WTC11 (cell line): ENCODE measurements around the gene TMEM225B. TPM values are rescaled to one million over a fixed set of nuclear protein-coding genes. Genes with fewer than 3 reads are reported as not detected.

Experiments used
- ATAC-seq: fragments of 200-7000 bp; cut with Tn5 transposase; 2 replicates; pipeline ENCODE4 v1.10.0; 2021; ENCODE audit warnings: mild to moderate bottlenecking, moderate library complexity
- CTCF ChIA-PET: fragments of 300-600 bp; sonication (Branson Sonifier 250); formaldehyde crosslinking; loops from one replicate; lab custom pipeline; 2021; ENCODE audit warnings: antibody characterized with exemption; lab: Charles Lee
- POLR2A ChIA-PET: fragments of 350-600 bp; sonication (Branson Sonifier 250); formaldehyde crosslinking; loops from one replicate; lab custom pipeline; 2021; ENCODE audit warnings: antibody characterized with exemption; lab: Charles Lee
- DNase-seq: peaks from one replicate; pipeline ENCODE4 v3.0.0; 2021; ENCODE audit warnings: low spot score
- H3K27ac Mint-ChIP-seq: 2 replicates; pipeline ENCODE4 v1.8.0; 2021; ENCODE audit warnings: mixed read lengths
- H3K27me3 Mint-ChIP-seq: 2 replicates; pipeline ENCODE4 v1.8.0; 2021; ENCODE audit warnings: low read depth, mild to moderate bottlenecking, moderate library complexity, mixed read lengths
- H3K36me3 Mint-ChIP-seq: 2 replicates; pipeline ENCODE4 v1.8.0; 2021; ENCODE audit warnings: mixed read lengths
- H3K4me1 Mint-ChIP-seq: 2 replicates; pipeline ENCODE4 v1.8.0; 2022; ENCODE audit warnings: mixed read lengths
- H3K4me3 Mint-ChIP-seq: 2 replicates; pipeline ENCODE4 v1.8.0; 2021; ENCODE audit warnings: mild to moderate bottlenecking, moderate library complexity, mixed read lengths
- H3K9me3 Mint-ChIP-seq: 2 replicates; pipeline ENCODE4 v1.8.0; 2021; ENCODE audit warnings: mixed read lengths
- ARID4B ChIP-seq: sonication (generic); formaldehyde crosslinking; IDR thresholded peaks from 2 replicates; pipeline ENCODE4 v1.8.0; 2023; ENCODE audit warnings: missing genetic modification reagents, mild to moderate bottlenecking, borderline replicate concordance
- CDX4 ChIP-seq: fragments of 250-450 bp; sonication (Bioruptor Pico); IDR thresholded peaks from 2 replicates; pipeline ENCODE4 v1.9.0; 2021; ENCODE audit warnings: moderate library complexity, mild to moderate bottlenecking, inconsistent platforms, borderline replicate concordance
- CREM ChIP-seq: sonication (generic); formaldehyde crosslinking; IDR thresholded peaks from 2 replicates; pipeline ENCODE4 v1.8.1; 2022; ENCODE audit warnings: mild to moderate bottlenecking, missing genetic modification reagents, moderate library complexity
- E2F4 ChIP-seq: sonication (generic); formaldehyde crosslinking; IDR thresholded peaks from 2 replicates; pipeline ENCODE4 v1.8.1; 2022; ENCODE audit warnings: low read depth, mild to moderate bottlenecking, moderate library complexity, missing genetic modification reagents, borderline replicate concordance
- FOXP1 ChIP-seq: sonication (generic); formaldehyde crosslinking; IDR thresholded peaks from 2 replicates; pipeline ENCODE4 v1.8.0; 2022; ENCODE audit warnings: missing genetic modification reagents, mild to moderate bottlenecking, moderate library complexity, borderline replicate concordance
- NFATC4 ChIP-seq: fragments of 250-450 bp; sonication (Bioruptor Pico); IDR thresholded peaks from 2 replicates; pipeline ENCODE4 v1.9.0; 2021; ENCODE audit warnings: mild to moderate bottlenecking
- NFE2L1 ChIP-seq: sonication (generic); formaldehyde crosslinking; IDR thresholded peaks from 2 replicates; pipeline ENCODE4 v1.8.1; 2023; ENCODE audit warnings: missing genetic modification reagents
- NR2C2 ChIP-seq: sonication (generic); formaldehyde crosslinking; IDR thresholded peaks from 2 replicates; pipeline ENCODE4 v1.8.0; 2022; ENCODE audit warnings: mild to moderate bottlenecking, missing genetic modification reagents
- PREB ChIP-seq: sonication (generic); formaldehyde crosslinking; IDR thresholded peaks from 2 replicates; pipeline ENCODE4 v1.8.1; 2022; ENCODE audit warnings: mild to moderate bottlenecking, missing genetic modification reagents, moderate library complexity, borderline replicate concordance
- TEAD1 ChIP-seq: sonication (generic); formaldehyde crosslinking; IDR thresholded peaks from 2 replicates; pipeline ENCODE4 v1.8.0; 2022; ENCODE audit warnings: mild to moderate bottlenecking, missing genetic modification reagents
- TEAD4 ChIP-seq: sonication (generic); formaldehyde crosslinking; IDR thresholded peaks from 2 replicates; pipeline ENCODE4 v1.8.0; 2022; ENCODE audit warnings: mild to moderate bottlenecking, missing genetic modification reagents
- TP53 ChIP-seq: sonication (generic); formaldehyde crosslinking; IDR thresholded peaks from 2 replicates; pipeline ENCODE4 v1.8.1; 2023; ENCODE audit warnings: mild to moderate bottlenecking, missing genetic modification reagents
- ZBTB21 ChIP-seq: sonication (generic); formaldehyde crosslinking; IDR thresholded peaks from 2 replicates; pipeline ENCODE4 v1.8.1; 2023; ENCODE audit warnings: mild to moderate bottlenecking, missing genetic modification reagents, borderline replicate concordance
- ZNF219 ChIP-seq: sonication (generic); formaldehyde crosslinking; IDR thresholded peaks from 2 replicates; pipeline ENCODE4 v1.8.0; 2023; ENCODE audit warnings: missing genetic modification reagents, mild to moderate bottlenecking, borderline replicate concordance
- ZNF263 ChIP-seq: sonication (generic); formaldehyde crosslinking; IDR thresholded peaks from 2 replicates; pipeline ENCODE4 v1.8.1; 2022; ENCODE audit warnings: low read depth, mild to moderate bottlenecking, moderate library complexity, missing genetic modification reagents
- ZNF425 ChIP-seq: fragments of 250-450 bp; sonication (Bioruptor Pico); conservative IDR thresholded peaks from 2 replicates; pipeline ENCODE4 v1.9.0; 2021; ENCODE audit warnings: mild to moderate bottlenecking
- ZSCAN18 ChIP-seq: fragments of 250-450 bp; sonication (Bioruptor Pico); IDR thresholded peaks from 2 replicates; pipeline ENCODE4 v2.1.2; 2022; ENCODE audit warnings: mild to moderate bottlenecking, moderate library complexity
- total RNA-seq: library from RNA; stranded (reverse); gene quantifications from 3 replicates; pipeline ENCODE4 v1.2.3, GENCODE V29; 2021
- TF ChIP-seq, protein P1 (sequence below): sonication (generic); formaldehyde crosslinking; IDR thresholded peaks from 2 replicates; pipeline ENCODE4 v1.8.1; 2023; ENCODE audit warnings: mild to moderate bottlenecking, missing genetic modification reagents, moderate library complexity

The TMEM225B gene
- total RNA-seq, 1 experiment from 2014 or later, result 0.81 TPM

DNA sequence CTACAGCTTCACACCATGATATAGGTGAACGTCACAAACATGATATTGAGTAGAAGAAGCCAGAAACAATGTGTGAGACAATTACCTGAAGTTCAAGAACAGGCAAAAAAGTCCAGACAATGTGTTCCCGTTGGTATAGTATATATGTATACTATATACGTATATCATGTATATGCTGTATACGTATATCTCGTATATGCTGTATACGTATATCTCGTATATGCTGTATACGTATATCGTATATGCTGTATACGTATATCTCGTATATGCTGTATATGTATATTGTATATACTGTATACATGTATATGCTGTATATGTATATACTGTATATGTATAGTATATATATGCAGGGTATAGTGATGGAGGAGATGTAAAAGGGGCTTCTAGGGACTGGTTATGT, 29.4 kb downstream of the TMEM225B start:
- POLR2A ChIA-PET, result no interaction called here

GRCh38 chr7:99628471-99629465, 30.7 kb downstream of the TMEM225B start:
- POLR2A ChIA-PET, result interaction anchor here (1.3 kb wide), 1 partner anchor 12 kb away, joined by 5 read pairs; the partner anchor contains the start of gene ZSCAN25
- ATAC-seq (peak; percentile 67), DNase-seq (no peak)
- Mint-ChIP-seq H3K27ac (peak overlapping the region; percentile 75), H3K27me3 (no peaks in the 10 kb centered on the region), H3K9me3 (no peaks in the 10 kb centered on the region), H3K4me1 (peaks cover 32% of the 10 kb centered on the region), H3K36me3 (peaks cover 72% of the 10 kb centered on the region), H3K4me3 (no peak overlapping the region)
- CTCF ChIA-PET, result interaction anchor here (1.1 to 1.4 kb wide), 4 partner anchors 13 to 365 kb away, joined by 3 to 4 read pairs (median 4); partner anchors contain the start of gene ZSCAN25
- no peak for TF ChIP-seq NFATC4 (CRISPR knock-in tag)
- TF ChIP-seq CDX4 (CRISPR knock-in tag), result no peak
- TF ChIP-seq TP53, result no peak
- no peak for TF ChIP-seq CREM (CRISPR knock-in tag)
- TF ChIP-seq NFE2L1 (CRISPR knock-in tag), result no peak
- no peak for TF ChIP-seq FOXP1
- no peak for TF ChIP-seq ZSCAN18 (CRISPR knock-in tag)
- TF ChIP-seq ZNF425 (CRISPR knock-in tag), result no peak
- TF ChIP-seq NR2C2 (CRISPR knock-in tag), result no peak
- TF ChIP-seq ZNF263 (CRISPR knock-in tag), result no peak
- no peak for TF ChIP-seq E2F4
- no peak for TF ChIP-seq ARID4B

More for the DNA sequence above, 29.4 kb downstream of the TMEM225B start:
- H3K36me3 Mint-ChIP-seq, result peaks cover 76% of the 10 kb centered on the region
- H3K4me3 Mint-ChIP-seq, result no peak overlapping the region
- H3K4me1 Mint-ChIP-seq, result peaks cover 32% of the 10 kb centered on the region
- CTCF ChIA-PET, result no interaction called here
- ATAC-seq, result no peak
- no peaks in the 10 kb centered on the region for H3K27me3 Mint-ChIP-seq
- no peaks in the 10 kb centered on the region for H3K9me3 Mint-ChIP-seq
- TF ChIP-seq, protein P1, sequence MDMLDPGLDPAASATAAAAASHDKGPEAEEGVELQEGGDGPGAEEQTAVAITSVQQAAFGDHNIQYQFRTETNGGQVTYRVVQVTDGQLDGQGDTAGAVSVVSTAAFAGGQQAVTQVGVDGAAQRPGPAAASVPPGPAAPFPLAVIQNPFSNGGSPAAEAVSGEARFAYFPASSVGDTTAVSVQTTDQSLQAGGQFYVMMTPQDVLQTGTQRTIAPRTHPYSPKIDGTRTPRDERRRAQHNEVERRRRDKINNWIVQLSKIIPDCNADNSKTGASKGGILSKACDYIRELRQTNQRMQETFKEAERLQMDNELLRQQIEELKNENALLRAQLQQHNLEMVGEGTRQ, result no peak
- TF ChIP-seq ZBTB21 (CRISPR knock-in tag), result no peak
- no peak for TF ChIP-seq TEAD4 (CRISPR knock-in tag)
- no peak for TF ChIP-seq ZNF219 (CRISPR knock-in tag)
- TF ChIP-seq PREB (CRISPR knock-in tag), result no peak
- TF ChIP-seq TEAD1 (CRISPR knock-in tag), result no peak
- DNase-seq, result no peak
- no peak overlapping the region for H3K27ac Mint-ChIP-seq
